ENCODE data around the gene CDCA5.
A peak's percentile ranks its signal among the peaks of the same experiment; 100 is the strongest.

CDCA5 gene

GRCh38 chr11:65108469-65109123 is 24.8 kb upstream of the CDCA5 start:
- no peak for DNase-seq (ENCODE audit: low spot score)

GRCh38 chr11:65107751-65108468 is 24.1 kb upstream of the CDCA5 start:
- TF ChIP-seq CTCF (IDR thresholded peaks at IDR 0.05) = no peak
- DNase-seq (ENCODE audit: low spot score) = no peak
- no peak overlapping the region for H3K27ac ChIP-seq
- no peak overlapping the region for H3K4me3 ChIP-seq

More at GRCh38 chr11:65108469-65109123, 24.8 kb upstream of the CDCA5 start:
- Histone ChIP-seq H3K27ac (no peak overlapping the region), H3K4me3 (no peak overlapping the region)
- no peak for TF ChIP-seq CTCF (IDR thresholded peaks at IDR 0.05)

- no peak overlapping the region for H3K27ac ChIP-seq
- no peak for TF ChIP-seq CTCF (IDR thresholded peaks at IDR 0.05)
- DNase-seq (ENCODE audit: low spot score) = no peak
- H3K4me3 ChIP-seq = no peak overlapping the region
Measured at GRCh38 chr11:65107078-65107477, 23.2 kb upstream of the CDCA5 start.

GRCh38 chr11:65104628-65105027 is 20.8 kb upstream of the CDCA5 start:
- DNase-seq (ENCODE audit: low spot score) = no peak
- no peak overlapping the region for H3K27ac ChIP-seq
- H3K4me3 ChIP-seq = no peak overlapping the region
- TF ChIP-seq CTCF (IDR thresholded peaks at IDR 0.05) = no peak

- no peak overlapping the region for H3K4me3 ChIP-seq
- no peak for DNase-seq (ENCODE audit: low spot score)
- no peak for TF ChIP-seq CTCF (IDR thresholded peaks at IDR 0.05)
- no peak overlapping the region for H3K27ac ChIP-seq
Measured at GRCh38 chr11:65103476-65103875, 19.6 kb upstream of the CDCA5 start.

GRCh38 chr11:65102142-65103095 is 18.6 kb upstream of the CDCA5 start:
- peak overlapping the region in 1 of 2 donors; percentile 58 for H3K27ac ChIP-seq
- DNase-seq (ENCODE audit: low spot score) = no peak
- H3K4me3 ChIP-seq = no peak overlapping the region
- no peak for TF ChIP-seq CTCF (IDR thresholded peaks at IDR 0.05)

All from coronary artery (tissue), 2 donors.